Measurements from ENCODE around the gene TEX35.
"Not testable (repeated sequence)": the region's sequence is repeated elsewhere in the genome, so short reads cannot be mapped to it uniquely, and the experiment has no call there.

Gene TEX35

DNA sequence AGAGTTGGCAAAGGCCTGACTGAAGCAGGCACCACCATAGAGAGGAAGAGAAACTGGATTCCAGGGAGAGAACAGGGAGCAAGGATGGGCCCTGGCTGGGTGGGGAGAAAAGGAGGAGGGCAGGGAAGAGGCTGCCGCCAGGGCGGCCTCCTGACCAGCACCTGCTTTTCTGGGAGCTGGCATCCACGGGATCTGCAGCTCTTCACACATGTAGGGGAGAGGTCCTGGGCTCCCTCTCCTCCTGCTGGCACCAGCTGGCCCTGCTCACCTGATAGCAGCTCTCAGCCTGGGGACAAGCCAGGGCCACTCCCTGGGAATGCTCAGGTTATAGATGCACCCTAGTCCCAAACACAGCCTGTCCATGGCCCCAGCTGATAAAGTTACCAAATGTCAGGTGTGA is 39.9 kb downstream of the TEX35 start:
- no peak for ATAC-seq (ENCODE audit: insufficient read depth, low read depth)
- H3K9me3 ChIP-seq (ENCODE audit: insufficient read depth, low read length, severe bottlenecking), result no peaks in the 10 kb centered on the region
- H3K27me3 ChIP-seq (ENCODE audit: insufficient read depth, low read length, poor library complexity), result no peaks in the 10 kb centered on the region

DNA sequence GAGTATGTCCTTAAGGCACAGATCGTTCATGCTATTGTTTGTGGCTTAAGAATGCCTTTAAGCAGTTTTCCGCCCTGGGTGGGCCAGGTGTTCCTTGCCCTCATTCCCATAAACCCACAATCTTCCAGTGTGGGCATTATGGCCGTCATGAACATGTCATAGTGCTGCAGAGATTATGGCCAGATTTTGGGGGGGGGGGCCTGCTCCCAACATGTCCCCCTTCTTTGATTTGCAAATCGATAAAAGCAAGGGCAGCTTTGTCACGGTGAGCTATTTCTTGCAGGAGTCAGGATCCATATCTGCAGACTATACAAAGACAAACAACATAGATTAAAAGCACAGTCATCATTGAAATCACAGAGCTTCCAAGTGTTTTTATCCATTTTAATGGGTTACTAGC is 41.4 kb downstream of the TEX35 start:
- not testable (repeated sequence) for H3K27me3 ChIP-seq (ENCODE audit: insufficient read depth, low read length, poor library complexity); H4K20me1 ChIP-seq (ENCODE audit: insufficient read depth, low read length); H3K79me2 ChIP-seq (ENCODE audit: insufficient read depth, low read length); H3K4me3 ChIP-seq (ENCODE audit: low read depth in 1 of 2, low read length in 2 of 2); H2AFZ ChIP-seq (ENCODE audit: low read depth, low read length); H3K4me1 ChIP-seq (ENCODE audit: insufficient read depth, low read length); H3K9me3 ChIP-seq (ENCODE audit: insufficient read depth, low read length, severe bottlenecking); H3K36me3 ChIP-seq (ENCODE audit: insufficient read depth, low read length); ATAC-seq (ENCODE audit: insufficient read depth, low read depth); H3K9ac ChIP-seq (ENCODE audit: low read depth, low read length); H3K4me2 ChIP-seq (ENCODE audit: insufficient read depth, low read length); H3K27ac ChIP-seq (ENCODE audit: low read length); DNase-seq

More for the DNA sequence above, 39.9 kb downstream of the TEX35 start:
- Histone ChIP-seq H3K4me3 (ENCODE audit: low read depth in 1 of 2, low read length in 2 of 2) (no peak overlapping the region), H3K9ac (ENCODE audit: low read depth, low read length) (no peak overlapping the region), H2AFZ (ENCODE audit: low read depth, low read length) (no peak overlapping the region), H3K27ac (ENCODE audit: low read length) (no peak overlapping the region), H3K36me3 (ENCODE audit: insufficient read depth, low read length) (no peaks in the 10 kb centered on the region), H3K4me1 (ENCODE audit: insufficient read depth, low read length) (no peaks in the 10 kb centered on the region), H3K79me2 (ENCODE audit: insufficient read depth, low read length) (no peaks in the 10 kb centered on the region), H4K20me1 (ENCODE audit: insufficient read depth, low read length) (no peaks in the 10 kb centered on the region), H3K4me2 (ENCODE audit: insufficient read depth, low read length) (no peak overlapping the region)
- DNase-seq, result no peak
- TF ChIP-seq, protein P1, sequence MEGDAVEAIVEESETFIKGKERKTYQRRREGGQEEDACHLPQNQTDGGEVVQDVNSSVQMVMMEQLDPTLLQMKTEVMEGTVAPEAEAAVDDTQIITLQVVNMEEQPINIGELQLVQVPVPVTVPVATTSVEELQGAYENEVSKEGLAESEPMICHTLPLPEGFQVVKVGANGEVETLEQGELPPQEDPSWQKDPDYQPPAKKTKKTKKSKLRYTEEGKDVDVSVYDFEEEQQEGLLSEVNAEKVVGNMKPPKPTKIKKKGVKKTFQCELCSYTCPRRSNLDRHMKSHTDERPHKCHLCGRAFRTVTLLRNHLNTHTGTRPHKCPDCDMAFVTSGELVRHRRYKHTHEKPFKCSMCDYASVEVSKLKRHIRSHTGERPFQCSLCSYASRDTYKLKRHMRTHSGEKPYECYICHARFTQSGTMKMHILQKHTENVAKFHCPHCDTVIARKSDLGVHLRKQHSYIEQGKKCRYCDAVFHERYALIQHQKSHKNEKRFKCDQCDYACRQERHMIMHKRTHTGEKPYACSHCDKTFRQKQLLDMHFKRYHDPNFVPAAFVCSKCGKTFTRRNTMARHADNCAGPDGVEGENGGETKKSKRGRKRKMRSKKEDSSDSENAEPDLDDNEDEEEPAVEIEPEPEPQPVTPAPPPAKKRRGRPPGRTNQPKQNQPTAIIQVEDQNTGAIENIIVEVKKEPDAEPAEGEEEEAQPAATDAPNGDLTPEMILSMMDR (IDR thresholded peaks at IDR 0.05; ENCODE audit: borderline replicate concordance, extremely low read depth, low read length, poor library complexity, severe bottlenecking), result no peak
- TF ChIP-seq EZH2 (IDR thresholded peaks at IDR 0.05; ENCODE audit: borderline replicate concordance, low read depth, low read length, severe bottlenecking), result no peak

DNA sequence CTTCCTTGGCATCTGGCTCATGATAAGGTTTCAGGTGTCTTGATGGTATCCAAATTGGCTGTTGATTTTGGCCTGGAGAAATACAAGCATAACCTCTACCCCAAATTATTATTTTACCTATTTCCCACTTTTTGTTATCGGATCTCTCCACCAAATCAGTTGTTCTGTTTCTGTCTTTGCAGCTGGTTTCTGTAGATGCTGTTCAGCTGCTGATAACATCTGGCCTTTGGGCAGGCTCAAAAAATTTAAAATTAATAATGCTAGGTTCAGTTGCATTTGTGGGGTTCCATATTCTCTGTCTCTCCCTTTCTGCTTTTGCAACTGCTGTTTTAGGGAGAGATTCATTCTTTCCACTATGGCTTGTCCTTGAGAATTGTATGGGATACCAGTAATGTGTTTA is 42.7 kb downstream of the TEX35 start:
- H3K27me3 ChIP-seq (ENCODE audit: insufficient read depth, low read length, poor library complexity); H3K9me3 ChIP-seq (ENCODE audit: insufficient read depth, low read length, severe bottlenecking); H2AFZ ChIP-seq (ENCODE audit: low read depth, low read length); ATAC-seq (ENCODE audit: insufficient read depth, low read depth); H3K9ac ChIP-seq (ENCODE audit: low read depth, low read length); DNase-seq; H3K27ac ChIP-seq (ENCODE audit: low read length); H3K36me3 ChIP-seq (ENCODE audit: insufficient read depth, low read length); H3K4me2 ChIP-seq (ENCODE audit: insufficient read depth, low read length); H3K4me3 ChIP-seq (ENCODE audit: low read depth in 1 of 2, low read length in 2 of 2); H4K20me1 ChIP-seq (ENCODE audit: insufficient read depth, low read length); H3K79me2 ChIP-seq (ENCODE audit: insufficient read depth, low read length); H3K4me1 ChIP-seq (ENCODE audit: insufficient read depth, low read length): not testable (repeated sequence)

DNA sequence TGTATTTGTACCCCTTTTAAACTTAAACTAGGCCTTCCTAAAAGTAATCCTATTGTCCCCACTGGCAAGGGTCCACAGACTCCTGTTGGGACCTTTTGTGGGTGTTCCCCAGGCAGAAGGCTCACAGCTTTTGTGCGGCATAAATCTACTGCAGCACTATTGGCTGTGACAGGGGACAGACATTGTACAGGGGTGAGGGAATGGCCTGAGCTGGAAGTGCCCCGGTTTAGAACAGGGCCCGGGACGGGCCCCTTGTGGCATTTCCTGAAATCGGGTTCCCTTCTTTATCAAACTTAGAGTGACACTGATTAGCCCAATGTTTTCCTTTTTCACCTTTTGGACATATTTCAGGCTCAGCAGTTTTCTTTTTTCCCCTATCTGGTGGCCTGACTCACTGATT is 45.9 kb downstream of the TEX35 start:
- DNase-seq; H3K9ac ChIP-seq (ENCODE audit: low read depth, low read length); H3K27ac ChIP-seq (ENCODE audit: low read length); H3K4me1 ChIP-seq (ENCODE audit: insufficient read depth, low read length); H4K20me1 ChIP-seq (ENCODE audit: insufficient read depth, low read length); ATAC-seq (ENCODE audit: insufficient read depth, low read depth); H3K27me3 ChIP-seq (ENCODE audit: insufficient read depth, low read length, poor library complexity); H3K4me3 ChIP-seq (ENCODE audit: low read depth in 1 of 2, low read length in 2 of 2); H2AFZ ChIP-seq (ENCODE audit: low read depth, low read length); H3K79me2 ChIP-seq (ENCODE audit: insufficient read depth, low read length); H3K4me2 ChIP-seq (ENCODE audit: insufficient read depth, low read length); H3K9me3 ChIP-seq (ENCODE audit: insufficient read depth, low read length, severe bottlenecking); H3K36me3 ChIP-seq (ENCODE audit: insufficient read depth, low read length): not testable (repeated sequence)

DNA sequence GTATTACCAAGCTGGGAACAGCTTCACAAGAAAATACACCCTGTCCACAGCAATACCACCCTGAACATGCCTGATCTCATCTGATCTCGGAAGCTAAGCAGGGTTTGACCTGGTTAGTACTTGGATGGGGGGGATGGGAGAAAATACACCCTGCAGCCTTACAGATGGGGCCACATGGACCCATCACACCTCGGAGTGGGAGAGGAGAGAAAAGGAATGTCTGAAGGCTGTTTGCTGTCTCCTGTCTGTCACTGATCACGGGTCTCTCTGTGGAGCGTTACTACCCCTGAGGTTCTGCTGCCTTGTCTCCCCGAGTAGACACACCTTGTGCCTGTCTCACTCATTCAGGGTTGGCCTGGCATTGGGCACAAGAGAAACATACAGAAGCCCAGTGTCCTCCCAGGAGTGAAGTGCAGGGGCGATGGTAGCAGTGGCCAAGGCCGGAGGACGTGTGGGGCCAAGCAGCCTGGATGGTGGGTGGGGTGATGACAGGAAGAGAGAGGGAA is 48.0 kb downstream of the TEX35 start:
- DNase-seq (no peak), ATAC-seq (ENCODE audit: insufficient read depth, low read depth) (no peak)
- no peak overlapping the region for H3K4me3 ChIP-seq (ENCODE audit: low read depth in 1 of 2, low read length in 2 of 2)
- peaks cover 3% of the 10 kb centered on the region for H3K27me3 ChIP-seq (ENCODE audit: insufficient read depth, low read length, poor library complexity)
- no peak overlapping the region for H3K4me2 ChIP-seq (ENCODE audit: insufficient read depth, low read length)
- H2AFZ ChIP-seq (ENCODE audit: low read depth, low read length), result no peak overlapping the region
- no peaks in the 10 kb centered on the region for H3K79me2 ChIP-seq (ENCODE audit: insufficient read depth, low read length)
- no peak overlapping the region for H3K27ac ChIP-seq (ENCODE audit: low read length)
- no peaks in the 10 kb centered on the region for H4K20me1 ChIP-seq (ENCODE audit: insufficient read depth, low read length)
- no peak overlapping the region for H3K9ac ChIP-seq (ENCODE audit: low read depth, low read length)
- H3K4me1 ChIP-seq (ENCODE audit: insufficient read depth, low read length), result no peaks in the 10 kb centered on the region
- TF ChIP-seq, protein P1 (IDR thresholded peaks at IDR 0.05; ENCODE audit: borderline replicate concordance, extremely low read depth, low read length, poor library complexity, severe bottlenecking), result no peak
- TF ChIP-seq EZH2 (IDR thresholded peaks at IDR 0.05; ENCODE audit: borderline replicate concordance, low read depth, low read length, severe bottlenecking), result no peak
- H3K9me3 ChIP-seq (ENCODE audit: insufficient read depth, low read length, severe bottlenecking), result no peaks in the 10 kb centered on the region
- H3K36me3 ChIP-seq (ENCODE audit: insufficient read depth, low read length), result no peaks in the 10 kb centered on the region

Measured in DND-41 (cell line).